GM12878 (cell line): ENCODE results near the gene GLB1L. TPM values are rescaled to one million over a fixed set of nuclear protein-coding genes. Genes with fewer than 3 reads are reported as not detected.

ENCODE experiments used
- ATAC-seq: fragments of 200-7000 bp; cut with Tn5 transposase; 3 replicates; pipeline ENCODE4 v1.9.1; 2020; ENCODE audit warnings: mild to moderate bottlenecking, moderate library complexity
- BruUV-seq: library from RNA; stranded (reverse); fragments of 400-500 nt; replicated peaks from 2 replicates; lab custom pipeline; 2021; lab: Mats Ljungman, UMichigan
- CTCF ChIA-PET: fragments of 300-600 bp; sonication (Branson Sonifier 250); formaldehyde crosslinking; extraction: SDS; loops from one replicate; lab custom pipeline; 2021; ENCODE audit warnings: inconsistent platforms; lab: Yijun Ruan, JAX
- POLR2A ChIA-PET: fragments of 350-600 bp; formaldehyde crosslinking; extraction: SDS; loops from one replicate; lab custom pipeline; 2021; ENCODE audit warnings: inconsistent platforms; lab: Charles Lee
- RAD21 ChIA-PET: fragments of 300-600 bp; sonication (Branson Sonifier 250); formaldehyde crosslinking; loops from one replicate; lab custom pipeline; 2023; ENCODE audit warnings: antibody characterized with exemption; ENCODE audit not compliant: unreplicated experiment; lab: Charles Lee
- SMC1A ChIA-PET: fragments of 300-600 bp; sonication (Branson Sonifier 250); formaldehyde crosslinking; loops from one replicate; lab custom pipeline; 2023; ENCODE audit not compliant: unreplicated experiment, uncharacterized antibody; lab: Charles Lee
- DNase-seq: peaks from one replicate; pipeline ENCODE4 v3.0.0-alpha.2; 2011; ENCODE audit warnings: low read depth, low spot score
- FAIRE-seq: peaks from 3 replicates; lab custom pipeline; 2011; peaks lifted over from hg19 to GRCh38; lab: Jason Lieb, UNC
- H2AFZ ChIP-seq: 2 replicates; pipeline ENCODE4 v1.6.0; 2011; ENCODE audit warnings: low read depth, low read length, control low read depth; ENCODE audit not compliant: control insufficient read depth
- H3K27ac ChIP-seq: 2 replicates; pipeline ENCODE4 v1.5.1; 2011; ENCODE audit warnings: control low read depth; ENCODE audit not compliant: control insufficient read depth, insufficient read depth
- H3K27me3 ChIP-seq, 2 experiments: replicated peaks in 1 of 2; 2 replicates each; pipeline versions ENCODE4 v1.6.0 to v1.6.1; 2011; ENCODE audit warnings: low read length in 1 of 2; ENCODE audit not compliant: control insufficient read depth in 2 of 2, insufficient read depth in 2 of 2
- H3K36me3 ChIP-seq, 2 experiments: 2 replicates each; pipeline ENCODE4 v1.5.1; 2011; ENCODE audit warnings: low read length in 1 of 2; ENCODE audit not compliant: control insufficient read depth in 2 of 2, insufficient read depth in 2 of 2
- H3K4me1 ChIP-seq: 2 replicates; pipeline ENCODE4 v1.6.1; 2011; ENCODE audit warnings: mild to moderate bottlenecking, low read length, moderate library complexity, mixed read lengths; ENCODE audit not compliant: control insufficient read depth, insufficient read depth
- H3K4me2 ChIP-seq: 2 replicates; pipeline ENCODE4 v1.6.0; 2011; ENCODE audit warnings: control low read depth; ENCODE audit not compliant: control insufficient read depth, insufficient read depth
- H3K4me3 ChIP-seq: fragments of 200-600 bp; sonication (generic); 2 replicates; pipeline ENCODE4 v1.5.1; 2016
- H3K79me2 ChIP-seq: 2 replicates; pipeline ENCODE4 v1.6.0; 2011; ENCODE audit warnings: low read length; ENCODE audit not compliant: control insufficient read depth, insufficient read depth
- H3K9ac ChIP-seq: 2 replicates; pipeline ENCODE4 v1.8.0; 2011; ENCODE audit warnings: low read length, control low read depth, mixed read lengths; ENCODE audit not compliant: control insufficient read depth, insufficient read depth
- H3K9me3 ChIP-seq: replicated peaks from 3 replicates; pipeline ENCODE4 v1.5.1; 2011; ENCODE audit warnings: mild to moderate bottlenecking, low read length; ENCODE audit not compliant: control insufficient read depth, insufficient read depth
- H4K20me1 ChIP-seq: 2 replicates; pipeline ENCODE4 v1.6.0; 2011; ENCODE audit not compliant: control insufficient read depth, insufficient read depth
- ATF7 ChIP-seq: fragments of 450-650 bp; IDR thresholded peaks from 2 replicates; pipeline ENCODE4 v1.6.1; 2016; ENCODE audit warnings: low read depth, mild to moderate bottlenecking
- CHD1 ChIP-seq: IDR thresholded peaks from 2 replicates; pipeline ENCODE4 v1.6.1; 2012; ENCODE audit warnings: low read depth, low read length, improper control_type of control experiment
- CTCF ChIP-seq, 3 experiments: IDR thresholded peaks in 2 of 3; conservative IDR thresholded peaks in 1 of 3; 2 replicates each; pipeline ENCODE4 v1.5.1; 2011; ENCODE audit warnings: low read depth in 3 of 3, low read length in 3 of 3, mild to moderate bottlenecking in 3 of 3, control low read depth in 2 of 3, moderate library complexity in 2 of 3, inconsistent platforms in 1 of 3, mixed read lengths in 1 of 3; ENCODE audit not compliant: control insufficient read depth in 2 of 3, insufficient read depth in 1 of 3; ENCODE audit errors: extremely low read depth in 1 of 3
- EP300 ChIP-seq, 2 experiments: fragments of 150-350 bp in 1 of 2; IDR thresholded peaks; 2 replicates each; pipeline ENCODE4 v1.6.1; 2011 to 2012; ENCODE audit warnings: low read depth in 2 of 2, low read length in 2 of 2, borderline replicate concordance in 1 of 2, improper control_type of control experiment in 1 of 2, inconsistent platforms in 1 of 2; ENCODE audit not compliant: control insufficient read depth in 1 of 2
- KDM1A ChIP-seq: fragments of 200-600 bp; sonication (generic); IDR thresholded peaks from 2 replicates; pipeline ENCODE4 v1.6.1; 2016; ENCODE audit warnings: borderline replicate concordance
- MTA2 ChIP-seq: fragments of 450-650 bp; IDR thresholded peaks from 2 replicates; pipeline ENCODE4 v1.6.1; 2016; ENCODE audit warnings: low read depth, mild to moderate bottlenecking, moderate library complexity
- NBN ChIP-seq: fragments of 450-650 bp; IDR thresholded peaks from 2 replicates; pipeline ENCODE4 v1.6.1; 2016
- PKNOX1 ChIP-seq: fragments of 450-650 bp; IDR thresholded peaks from 2 replicates; pipeline ENCODE4 v1.6.1; 2016; ENCODE audit warnings: mild to moderate bottlenecking
- RAD21 ChIP-seq: IDR thresholded peaks from 2 replicates; pipeline ENCODE4 v1.6.1; 2011; ENCODE audit warnings: mild to moderate bottlenecking, low read depth, low read length, moderate library complexity; ENCODE audit not compliant: insufficient read depth
- RFX5 ChIP-seq: IDR thresholded peaks from 2 replicates; pipeline ENCODE4 v1.6.1; 2011; ENCODE audit warnings: low read depth, low read length, improper control_type of control experiment
- SMAD1 ChIP-seq: fragments of 450-650 bp; IDR thresholded peaks from 2 replicates; pipeline ENCODE4 v1.6.1; 2018; ENCODE audit warnings: mild to moderate bottlenecking, low read depth; ENCODE audit not compliant: partially characterized antibody
- WRNIP1 ChIP-seq: IDR thresholded peaks from 2 replicates; pipeline ENCODE4 v1.6.1; 2011; ENCODE audit warnings: low read depth, low read length, improper control_type of control experiment, borderline replicate concordance
- WGBS: methylation state at CpG from one replicate; pipeline ENCODE4 v1.1.6; 2016; ENCODE audit warnings: low lambda C conversion rate; ENCODE audit not compliant: insufficient replicate concordance, insufficient coverage; ENCODE audit errors: missing lambda C conversion rate; 5-methylcytosine and 5-hydroxymethylcytosine counted together
- in situ Hi-C: fragments of 300-500 bp; cut with MboI; formaldehyde crosslinking; loops from 9 replicates; pipeline ENCODE4 v1.14.3; 2018; ENCODE audit warnings: mixed read lengths
- intact Hi-C: fragments of 100-400 bp; cut with micrococcal nuclease; formaldehyde crosslinking; loops from one replicate; pipeline ENCODE4 v1.14.2; 2022; ENCODE audit not compliant: unreplicated experiment
- polyA plus RNA-seq, 11 experiments: library from polyadenylated mRNA; depleted of rRNA in 4 of 11; unstranded in 6 of 11; stranded (reverse) in 5 of 11; fragments of >200 nt; fragmentation: Nextera tagmentation in 4 of 11; fragmentation: Illumina TruSeq in 1 of 11; extraction: Ambion mirVana in 4 of 11; extraction: Trizol in 1 of 11; gene quantifications; 1 replicate in 1 of 11; 2 replicates in 10 of 11; pipeline versions ENCODE4 v1.2.1 to v1.2.3, GENCODE V29; 2011 to 2016; ENCODE audit warnings: inconsistent platforms in 2 of 11, missing spikeins in 2 of 11, low read depth in 1 of 11
- total RNA-seq, 4 experiments: library from RNA; depleted of rRNA in 3 of 4; stranded (reverse); fragments of >200 nt in 3 of 4; fragmentation: Illumina TruSeq in 1 of 4; extraction: Trizol in 1 of 4; gene quantifications; 2 replicates each; pipeline versions ENCODE4 v1.2.1 to v1.2.3, GENCODE V29; 2013 to 2021
- TF ChIP-seq, protein P1 (sequence below): fragments of 450-650 bp; IDR thresholded peaks from 2 replicates; pipeline ENCODE4 v1.6.1; 2018; ENCODE audit warnings: mild to moderate bottlenecking, low read depth, moderate library complexity; ENCODE audit not compliant: partially characterized antibody
- TF ChIP-seq, protein P2 (sequence below): IDR thresholded peaks from 2 replicates; pipeline ENCODE4 v1.6.1; 2011; ENCODE audit warnings: mild to moderate bottlenecking, low read depth, low read length, moderate library complexity; ENCODE audit not compliant: insufficient replicate concordance

The GLB1L gene
- total and polyA plus RNA-seq, 10 of the 15 experiments (the other 5 are each of a cell fraction or from before 2014, with no cell fraction given), result 0.29 to 4.6 (median 2.7) TPM

GRCh38 chr2:219279916-219280516, 34.8 kb upstream of the GLB1L start:
- in situ Hi-C loops, result no loop called here
- peaks cover 26% of the 10 kb centered on the region for H3K4me1 ChIP-seq
- peak overlapping the region; percentile 69 for H2AFZ ChIP-seq
- H3K27ac ChIP-seq, result peak overlapping the region; percentile 66
- 44% methylated on average over 12 of the region's 12 CpGs for WGBS
- POLR2A ChIA-PET, result interaction anchor here (0.9 to 7.0 kb wide), 8 partner anchors 8 to 108 kb away, joined by 3 to 160 read pairs (median 15); partner anchors contain the start of genes ANKZF1, ATG9A, CNPPD1 and DNPEP
- RAD21 ChIA-PET, result interaction anchor here (1.1 to 5.9 kb wide), 8 partner anchors 13 to 121 kb away, joined by 3 to 78 read pairs (median 16); partner anchors contain the start of genes CNPPD1, GLB1L, STK16 and TUBA4A
- H4K20me1 ChIP-seq, result no peaks in the 10 kb centered on the region
- peak overlapping the region; percentile 73 for H3K9ac ChIP-seq
- no peaks in the 10 kb centered on the region; a peak in 1 of 4 replicates for H3K36me3 ChIP-seq
- no peak for ATAC-seq
- H3K27me3 ChIP-seq, result no peaks in the 10 kb centered on the region
- no peaks in the 10 kb centered on the region for H3K9me3 ChIP-seq
- FAIRE-seq, result peak; percentile 41
- CTCF ChIA-PET, result interaction anchor here (0.7 to 13.5 kb wide), 14 partner anchors 13 to 121 kb away, joined by 3 to 257 read pairs (median 5); partner anchors contain the start of genes GLB1L, SLC23A3, STK16 and TUBA4A
- H3K4me3 ChIP-seq, result peak overlapping the region; percentile 66
- intact Hi-C loops, result loop anchor here (1.0 to 5.0 kb wide), 7 partner anchors 15 to 317 kb away; partner anchors contain the start of genes ANKZF1, ATG9A, CNPPD1 and NHEJ1
- SMC1A ChIA-PET, result interaction anchor here (2.5 to 8.8 kb wide), 3 partner anchors 13 to 104 kb away, joined by 11 to 98 read pairs (median 96); partner anchors contain the start of genes CNPPD1, TUBA4A and TUBA4B
- peak; percentile 38 for DNase-seq
- BruUV-seq, result no TSS peak
- peak overlapping the region; percentile 95 for H3K4me2 ChIP-seq
- H3K79me2 ChIP-seq, result peaks cover 6% of the 10 kb centered on the region
- TF ChIP-seq ATF7 (peak; percentile 16; the same call in 1 of the 2 replicates), NBN (peak; percentile 81), RFX5 (no peak), KDM1A (no peak), RAD21 (peak; percentile 13; the same call in 1 of the 2 replicates), PKNOX1 (peak; percentile 89), WRNIP1 (0 out of 2 replicates have a peak, but pooled peaks have one; percentile 52), CTCF (IDR thresholded peaks at IDR 0.05 in 2 of 3, conservative IDR thresholded peaks at IDR 0.05 in 1 of 3; ENCODE audit: control insufficient read depth in 2 of 3, extremely low read depth in 1 of 3, insufficient read depth in 1 of 3, low read depth in 3 of 3, low read length in 3 of 3) (peak in 1 of 3 experiments; percentile 25; a peak in 3 of 6 replicates), MTA2 (peak; percentile 32), SMAD1 (peak; percentile 37), CHD1 (no peak), EP300 (IDR thresholded peaks at IDR 0.05; ENCODE audit: borderline replicate concordance in 1 of 2, control insufficient read depth in 1 of 2, low read depth in 2 of 2, low read length in 2 of 2) (peak in 1 of 2 experiments; percentile 24; a peak in 1 of 4 replicates)
- TF ChIP-seq, protein P1, sequence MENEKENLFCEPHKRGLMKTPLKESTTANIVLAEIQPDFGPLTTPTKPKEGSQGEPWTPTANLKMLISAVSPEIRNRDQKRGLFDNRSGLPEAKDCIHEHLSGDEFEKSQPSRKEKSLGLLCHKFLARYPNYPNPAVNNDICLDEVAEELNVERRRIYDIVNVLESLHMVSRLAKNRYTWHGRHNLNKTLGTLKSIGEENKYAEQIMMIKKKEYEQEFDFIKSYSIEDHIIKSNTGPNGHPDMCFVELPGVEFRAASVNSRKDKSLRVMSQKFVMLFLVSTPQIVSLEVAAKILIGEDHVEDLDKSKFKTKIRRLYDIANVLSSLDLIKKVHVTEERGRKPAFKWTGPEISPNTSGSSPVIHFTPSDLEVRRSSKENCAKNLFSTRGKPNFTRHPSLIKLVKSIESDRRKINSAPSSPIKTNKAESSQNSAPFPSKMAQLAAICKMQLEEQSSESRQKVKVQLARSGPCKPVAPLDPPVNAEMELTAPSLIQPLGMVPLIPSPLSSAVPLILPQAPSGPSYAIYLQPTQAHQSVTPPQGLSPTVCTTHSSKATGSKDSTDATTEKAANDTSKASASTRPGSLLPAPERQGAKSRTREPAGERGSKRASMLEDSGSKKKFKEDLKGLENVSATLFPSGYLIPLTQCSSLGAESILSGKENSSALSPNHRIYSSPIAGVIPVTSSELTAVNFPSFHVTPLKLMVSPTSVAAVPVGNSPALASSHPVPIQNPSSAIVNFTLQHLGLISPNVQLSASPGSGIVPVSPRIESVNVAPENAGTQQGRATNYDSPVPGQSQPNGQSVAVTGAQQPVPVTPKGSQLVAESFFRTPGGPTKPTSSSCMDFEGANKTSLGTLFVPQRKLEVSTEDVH, result peak; percentile 28
- TF ChIP-seq, protein P2, sequence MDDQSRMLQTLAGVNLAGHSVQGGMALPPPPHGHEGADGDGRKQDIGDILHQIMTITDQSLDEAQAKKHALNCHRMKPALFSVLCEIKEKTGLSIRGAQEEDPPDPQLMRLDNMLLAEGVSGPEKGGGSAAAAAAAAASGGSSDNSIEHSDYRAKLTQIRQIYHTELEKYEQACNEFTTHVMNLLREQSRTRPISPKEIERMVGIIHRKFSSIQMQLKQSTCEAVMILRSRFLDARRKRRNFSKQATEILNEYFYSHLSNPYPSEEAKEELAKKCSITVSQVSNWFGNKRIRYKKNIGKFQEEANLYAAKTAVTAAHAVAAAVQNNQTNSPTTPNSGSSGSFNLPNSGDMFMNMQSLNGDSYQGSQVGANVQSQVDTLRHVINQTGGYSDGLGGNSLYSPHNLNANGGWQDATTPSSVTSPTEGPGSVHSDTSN, result peak; percentile 44
